ENCODE results near the gene RNASEH2B. TPM values are rescaled to one million over a fixed set of nuclear protein-coding genes. Genes with fewer than 3 reads are reported as not detected.

The RNASEH2B gene, protein sequence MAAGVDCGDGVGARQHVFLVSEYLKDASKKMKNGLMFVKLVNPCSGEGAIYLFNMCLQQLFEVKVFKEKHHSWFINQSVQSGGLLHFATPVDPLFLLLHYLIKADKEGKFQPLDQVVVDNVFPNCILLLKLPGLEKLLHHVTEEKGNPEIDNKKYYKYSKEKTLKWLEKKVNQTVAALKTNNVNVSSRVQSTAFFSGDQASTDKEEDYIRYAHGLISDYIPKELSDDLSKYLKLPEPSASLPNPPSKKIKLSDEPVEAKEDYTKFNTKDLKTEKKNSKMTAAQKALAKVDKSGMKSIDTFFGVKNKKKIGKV
- polyA plus RNA-seq (2013, experiment 1 of 2; ENCODE audit: insufficient read length) = 39.2 TPM
- polyA plus RNA-seq (2013, experiment 2 of 2; ENCODE audit: insufficient read length) = 41.0 TPM

DNA sequence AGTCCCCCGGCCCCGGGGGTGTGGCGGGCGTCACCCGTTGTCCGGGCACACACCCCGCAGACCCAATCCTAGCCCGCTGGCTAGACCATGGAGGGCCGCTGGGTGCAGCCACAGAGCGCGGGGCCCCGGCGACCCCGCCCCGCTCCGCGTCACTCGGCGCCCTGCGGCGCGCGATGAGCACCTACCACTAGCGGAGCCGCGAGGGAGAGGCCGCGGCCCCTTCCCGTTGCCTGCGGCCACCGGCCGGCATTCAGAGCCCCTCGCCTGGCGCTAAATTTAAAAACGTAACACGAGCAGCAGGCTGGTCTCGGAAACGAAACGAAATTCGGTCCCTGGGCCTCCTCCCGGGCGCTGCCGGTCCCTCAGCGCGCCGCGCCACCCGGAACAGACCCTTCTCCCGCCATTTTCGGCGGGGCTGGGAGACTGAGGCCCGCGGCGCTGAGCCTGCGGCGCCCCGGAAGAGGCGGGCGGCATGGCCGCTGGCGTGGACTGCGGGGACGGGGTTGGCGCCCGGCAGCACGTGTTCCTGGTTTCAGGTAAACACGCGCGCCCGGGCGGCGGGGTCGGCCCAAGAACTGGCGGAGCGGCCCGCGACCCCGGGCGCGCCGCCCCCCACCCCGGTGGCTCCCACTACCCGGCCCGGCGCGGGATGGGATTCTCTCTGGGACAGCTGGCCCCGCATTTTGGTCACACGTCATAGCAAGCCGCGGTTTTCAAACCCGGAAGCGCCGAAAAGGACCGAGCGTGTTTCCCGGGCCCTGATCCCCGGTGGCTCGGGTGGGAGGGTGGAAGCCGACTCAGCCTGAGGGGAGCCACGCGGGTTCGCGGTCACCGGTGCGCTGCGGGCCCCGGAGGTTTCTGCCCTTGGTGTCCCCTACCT is at the start of gene RNASEH2B:
Gene RNASEH2B (plus strand): TSS at position 187 of the 880 bp plus-strand sequence. CDS start 286 bp downstream, at position 473.
- peak; percentile 66 for DNase-seq

DNA sequence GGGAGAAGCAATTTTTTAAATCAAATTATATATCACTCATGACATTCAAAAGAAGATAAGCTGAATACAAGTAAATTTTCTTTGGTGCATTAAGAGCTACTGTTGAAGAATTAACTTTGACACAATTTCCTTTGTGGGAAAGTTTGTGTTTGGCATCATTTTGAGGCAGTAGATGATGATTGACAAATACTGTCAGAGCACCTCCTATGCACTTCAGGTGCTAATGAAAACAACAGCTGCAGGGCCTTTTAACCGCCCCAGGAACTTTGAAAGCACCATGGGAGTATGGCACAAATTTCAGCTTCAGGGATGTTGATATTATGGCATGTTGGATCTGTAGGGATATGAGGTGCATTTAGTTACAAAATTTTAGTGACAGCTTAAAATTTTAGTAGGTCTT is 45.1 kb upstream of the RNASEH2B start:
- DNase-seq = no peak

DNA sequence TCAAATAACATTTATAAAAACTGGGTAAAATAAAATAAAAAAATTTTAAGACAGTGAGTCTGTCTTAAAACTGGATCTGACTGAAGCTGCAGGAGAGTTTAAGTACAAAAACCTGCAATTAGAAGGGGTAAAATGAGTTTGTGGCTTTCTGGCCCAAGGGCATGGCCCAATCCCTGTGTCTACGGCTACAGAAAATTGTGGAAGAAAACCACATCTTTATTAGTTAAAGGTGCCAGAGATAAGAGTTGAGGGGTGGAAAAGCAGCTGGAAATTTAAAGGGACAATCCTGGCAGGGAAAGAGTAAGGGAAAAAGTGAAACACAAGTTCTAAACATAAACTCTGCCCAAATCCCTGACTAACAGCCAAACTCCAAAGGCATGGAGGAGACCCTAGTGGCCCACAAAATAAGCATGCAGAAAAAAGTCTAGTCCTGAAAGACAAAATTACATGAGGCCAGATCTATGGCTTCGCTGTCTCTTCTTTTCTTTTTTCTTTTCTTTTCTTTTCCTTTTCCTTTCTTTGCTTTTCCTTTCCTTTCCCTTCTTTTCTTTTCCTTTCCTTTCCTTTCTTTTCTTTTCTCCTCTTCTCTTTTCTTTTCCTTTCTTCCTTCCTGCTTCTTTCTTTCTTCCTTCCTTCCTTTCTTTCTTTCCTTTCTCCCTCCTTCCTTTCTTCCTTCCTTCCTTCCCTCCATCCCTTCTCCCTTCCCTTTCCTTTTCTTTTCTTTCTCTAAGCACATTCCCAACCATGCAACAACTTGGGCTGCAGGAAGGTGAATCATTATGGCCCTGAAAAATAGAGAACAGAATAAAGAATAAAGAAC is 42.6 kb upstream of the RNASEH2B start:
- DNase-seq = no peak

DNA sequence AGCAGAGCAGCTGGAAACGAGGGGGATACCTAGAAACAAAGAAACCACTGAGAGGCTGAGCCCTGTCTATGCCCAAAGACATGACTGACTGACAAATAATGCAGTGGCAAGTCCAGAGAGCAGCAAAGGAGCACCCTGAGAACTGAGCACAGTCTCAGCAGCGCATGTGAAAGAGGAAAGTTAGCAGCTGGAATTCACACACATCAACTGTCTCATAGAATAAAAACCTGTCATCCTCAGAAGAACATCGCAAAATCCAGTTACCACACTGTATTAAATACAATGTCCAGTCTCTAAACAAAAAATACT is 42.0 kb upstream of the RNASEH2B start:
- DNase-seq = no peak

DNA sequence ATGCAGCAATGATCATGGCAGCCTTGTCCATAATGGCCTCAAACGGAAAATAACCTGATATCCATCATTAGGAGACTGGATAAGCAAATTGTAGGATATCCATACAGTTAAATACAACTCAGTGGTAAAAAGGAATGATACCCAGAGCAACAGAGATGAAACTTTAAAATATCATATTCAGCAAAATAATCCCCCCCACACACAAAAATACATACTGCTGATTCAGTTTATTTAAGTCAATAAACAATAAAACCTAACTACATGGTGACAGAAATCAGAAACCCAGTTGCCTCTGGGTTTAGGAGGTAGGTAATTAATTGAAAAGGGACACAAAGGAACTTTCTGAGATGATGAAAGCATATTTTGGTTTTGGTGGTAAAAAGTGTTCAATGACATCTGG is 38.2 kb upstream of the RNASEH2B start:
- no peak for DNase-seq

DNA sequence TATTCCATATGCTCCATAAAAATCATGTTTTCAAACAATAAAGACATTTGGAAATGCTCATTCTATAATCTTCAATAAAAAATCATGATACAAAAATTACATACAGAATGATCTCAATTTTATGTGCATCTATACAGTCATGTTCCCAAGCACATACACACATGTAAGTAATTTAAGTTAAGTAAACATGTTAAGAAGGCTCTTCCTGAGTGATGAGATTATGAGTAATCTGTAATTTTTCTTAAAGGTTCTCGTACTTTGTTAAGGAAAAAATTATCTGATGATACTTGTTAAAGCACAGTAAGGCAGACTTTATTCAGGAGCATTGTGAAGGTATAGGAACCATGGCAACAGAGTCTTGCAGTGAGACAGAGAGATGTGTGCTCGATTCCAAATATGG is 36.1 kb upstream of the RNASEH2B start:
- DNase-seq = peak; percentile 18

DNA sequence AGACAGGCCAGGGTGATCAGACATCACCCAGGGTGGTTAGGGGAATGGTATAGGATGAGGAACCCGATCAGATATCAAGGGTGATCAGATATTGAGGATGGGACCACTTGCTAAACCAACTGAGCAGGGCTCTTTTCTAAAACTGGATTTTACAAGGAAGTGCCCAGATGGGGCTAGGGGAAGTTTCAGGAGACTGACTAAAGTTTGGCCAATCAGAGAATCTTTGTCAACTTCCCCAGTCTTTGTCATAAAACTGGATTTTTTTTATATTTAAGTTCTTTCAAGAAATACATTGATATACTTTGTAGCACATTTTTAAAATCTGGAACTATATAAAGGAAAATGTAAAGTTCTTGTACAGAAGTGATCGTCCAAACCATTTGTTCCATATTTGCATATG is 35.6 kb upstream of the RNASEH2B start:
- DNase-seq = no peak

DNA sequence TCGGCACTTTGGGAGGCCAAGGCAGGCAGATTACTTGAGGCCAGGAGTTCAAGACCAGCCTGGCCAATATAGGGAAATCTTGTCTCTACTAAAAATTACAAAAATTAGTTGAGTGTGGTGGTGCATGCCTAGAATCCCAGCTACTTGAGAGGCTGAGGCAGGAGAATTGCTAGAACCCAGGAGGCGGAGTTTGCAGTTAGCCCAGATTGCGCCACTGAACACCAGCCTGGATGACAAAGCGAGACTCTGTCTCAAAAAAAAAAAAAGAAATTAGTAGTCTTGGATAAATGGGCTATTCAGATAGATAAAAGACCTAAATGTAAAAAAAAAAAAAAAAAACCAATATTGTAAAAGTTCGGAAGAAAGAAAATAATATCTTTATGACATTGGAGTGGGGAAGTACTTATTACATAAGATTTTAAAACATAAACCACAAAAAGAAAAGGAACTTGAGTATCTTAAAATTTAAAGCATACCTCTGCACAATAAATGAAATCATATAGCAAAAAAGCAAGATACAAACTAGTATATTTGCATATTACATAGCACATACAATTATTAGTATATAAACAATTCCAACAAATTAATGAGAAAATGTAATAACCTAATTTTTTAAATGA is 26.7 kb upstream of the RNASEH2B start:
- DNase-seq = no peak

DNA sequence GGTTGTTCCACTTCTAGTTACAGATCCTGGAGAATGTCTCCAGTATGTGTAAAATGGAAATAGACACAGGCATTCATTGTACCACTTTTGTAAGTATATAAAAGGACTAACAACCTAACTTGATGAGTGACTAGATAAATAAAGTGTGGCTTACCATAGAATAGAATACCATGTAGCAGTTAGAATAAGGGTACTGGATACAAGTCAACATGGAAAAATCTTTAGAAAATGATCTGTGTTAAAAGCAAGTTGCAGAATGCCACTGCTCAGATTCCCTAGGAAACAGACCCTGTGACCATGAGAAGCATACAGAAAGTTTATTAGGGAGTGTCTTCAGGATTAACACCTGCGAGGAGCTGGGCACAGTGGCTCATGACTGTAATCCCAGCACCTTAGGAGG is 25.9 kb upstream of the RNASEH2B start:
- DNase-seq = no peak

DNA sequence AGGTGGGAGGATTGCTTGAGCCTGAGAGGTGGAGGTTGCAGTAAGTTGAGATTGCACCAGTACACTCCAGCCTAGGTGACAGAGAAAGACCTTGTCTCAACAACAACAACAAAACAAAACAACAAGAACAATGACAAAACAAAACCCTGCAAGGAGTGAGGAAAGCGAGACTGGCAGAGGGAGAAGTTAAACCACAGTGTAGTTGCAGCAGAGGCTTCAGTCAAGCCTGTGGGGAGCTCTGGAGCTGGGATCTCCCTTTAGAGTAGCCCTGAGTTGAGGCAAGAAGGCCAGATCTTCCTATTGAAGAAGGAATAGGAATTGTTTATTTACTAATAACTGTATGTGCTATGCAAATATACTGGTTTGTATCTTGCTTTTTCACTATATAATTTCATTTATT is 25.3 kb upstream of the RNASEH2B start:
- DNase-seq = no peak

DNA sequence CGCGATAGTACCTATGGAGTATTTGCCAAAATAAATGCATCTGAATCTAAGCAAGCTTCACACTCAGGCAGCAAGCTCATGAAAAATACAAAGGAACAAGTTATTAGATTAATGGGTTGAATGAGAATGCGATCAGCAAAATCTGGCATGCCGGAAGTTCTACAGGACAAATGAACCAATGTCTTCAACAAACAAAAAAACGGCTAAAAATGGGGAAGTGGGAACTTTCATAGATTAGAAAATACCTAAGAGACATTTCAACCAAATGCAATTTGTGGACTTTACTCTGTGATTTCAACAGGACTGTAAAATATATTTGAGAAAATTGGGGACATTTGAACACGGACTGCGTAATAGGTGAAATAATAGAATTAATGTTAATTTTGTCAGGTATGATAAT is 22.4 kb upstream of the RNASEH2B start:
- no peak for DNase-seq

DNA sequence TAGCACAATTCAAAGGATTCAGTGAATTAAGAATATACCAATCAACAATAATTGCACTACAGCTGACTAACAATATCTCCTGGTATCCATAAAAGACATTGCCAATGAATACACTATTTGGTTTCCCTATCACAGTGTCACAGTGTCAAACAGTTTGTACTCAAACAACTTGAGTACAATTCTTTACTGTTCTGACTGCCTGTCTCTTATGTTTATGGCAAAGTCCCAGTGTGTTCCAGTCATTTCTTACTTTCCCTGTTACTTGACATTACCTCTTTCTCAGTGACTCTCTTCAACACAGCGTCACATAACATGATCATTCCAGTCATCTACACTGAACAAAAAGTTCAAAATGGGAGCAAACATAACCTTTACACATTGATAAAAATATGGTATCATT is 21.2 kb upstream of the RNASEH2B start:
- no peak for DNase-seq

DNA sequence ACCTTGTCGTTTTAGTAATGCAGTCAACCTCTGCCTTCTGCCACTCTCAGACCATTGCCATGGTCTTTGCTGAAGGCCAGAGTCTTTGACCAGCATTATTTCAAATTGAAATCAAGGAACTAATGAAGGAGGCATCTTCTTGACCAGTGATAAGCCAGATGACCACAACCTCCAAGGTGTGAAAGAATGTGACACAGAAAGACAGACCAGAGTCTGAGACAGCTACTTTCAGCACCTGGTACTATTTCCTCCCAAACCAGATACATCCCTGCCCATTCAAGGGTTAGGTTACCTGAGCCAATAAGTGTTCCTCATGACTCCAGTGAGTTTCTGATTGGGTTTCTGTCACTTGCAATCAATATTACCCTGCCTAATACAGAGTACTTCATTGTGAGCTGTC is 20.3 kb upstream of the RNASEH2B start:
- no peak for DNase-seq

DNA sequence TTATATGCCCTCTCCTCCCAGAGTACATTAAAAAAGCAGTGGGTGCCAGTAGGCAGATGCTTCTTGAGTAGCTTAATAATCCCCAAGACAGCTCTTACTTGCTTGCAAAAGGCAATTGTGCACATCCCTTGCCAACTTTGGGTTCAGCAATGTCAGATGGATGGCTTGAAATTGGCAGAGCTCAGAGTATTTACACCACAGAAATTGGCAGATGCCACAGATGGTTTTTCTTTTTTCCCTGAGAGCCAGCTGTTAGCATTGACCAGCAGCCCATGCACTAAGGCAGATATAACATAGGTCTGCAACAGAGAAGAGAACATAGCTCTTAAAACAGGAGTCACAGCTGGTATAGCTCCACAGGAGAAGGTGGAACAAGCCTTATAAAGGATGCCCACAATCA is 18.4 kb upstream of the RNASEH2B start:
- no peak for DNase-seq

DNA sequence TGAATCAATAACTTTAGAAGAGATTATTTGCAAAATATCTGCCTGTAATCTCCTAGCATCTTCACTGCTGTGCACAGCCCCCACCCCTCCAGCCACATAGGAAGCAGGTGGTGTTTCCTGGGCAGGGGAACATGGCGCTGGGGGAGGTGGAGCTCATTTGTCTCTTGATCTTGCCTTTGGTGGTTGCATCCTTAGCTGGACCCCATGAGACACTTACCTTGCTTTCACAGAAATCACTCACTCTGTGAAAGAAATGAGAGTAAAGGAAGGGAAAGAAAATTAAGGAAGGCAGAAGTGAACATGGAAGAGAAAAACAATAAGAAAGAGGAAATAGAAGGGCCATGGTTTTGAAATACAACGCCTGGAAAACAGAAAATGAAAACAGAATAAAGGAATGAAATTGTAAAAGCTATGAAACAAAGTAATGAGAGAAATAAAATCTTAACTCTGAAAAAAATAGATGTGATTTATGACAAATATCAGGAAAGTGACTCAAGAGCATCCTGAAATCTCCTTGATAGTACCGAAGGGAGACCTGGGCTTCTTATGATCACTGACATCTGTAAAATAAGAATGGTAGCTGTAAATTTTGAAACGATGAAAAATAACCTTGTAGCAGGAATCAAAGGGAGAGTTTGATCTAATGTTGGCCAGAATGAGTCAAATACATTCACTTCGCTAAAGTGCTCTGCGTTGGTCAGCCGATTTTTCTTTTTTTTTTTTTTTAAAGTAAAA is 17.2 kb upstream of the RNASEH2B start:
- no peak for DNase-seq

DNA sequence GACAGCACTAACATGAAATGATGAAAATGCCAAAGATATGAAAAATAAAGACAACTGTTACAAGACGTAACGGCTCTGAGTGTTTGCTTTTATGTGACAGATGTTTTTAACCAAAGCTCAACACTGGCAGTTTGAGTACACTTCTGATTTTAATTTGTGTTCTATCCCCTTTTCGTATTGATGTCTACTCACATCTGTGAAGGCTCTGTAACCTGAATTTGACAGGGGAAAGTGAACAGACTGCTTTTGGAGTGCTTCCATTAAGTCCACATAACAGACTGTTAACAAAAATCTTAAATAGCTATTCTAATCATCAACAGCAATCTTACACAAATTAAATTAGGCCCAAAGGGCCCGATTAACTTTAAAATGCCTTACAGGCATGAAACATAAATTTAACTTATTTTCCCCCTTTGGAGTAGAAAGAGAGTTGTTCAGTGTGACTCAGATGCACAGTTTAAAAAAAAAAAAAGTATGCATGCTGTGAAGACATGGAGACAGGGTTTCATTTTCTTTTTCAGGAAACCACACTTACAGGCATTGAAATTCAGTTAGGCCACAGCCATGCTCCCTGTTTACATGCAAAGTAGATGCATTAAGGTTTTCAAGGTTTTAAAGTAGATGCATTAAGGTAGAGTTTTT is 16.3 kb upstream of the RNASEH2B start:
- DNase-seq = peak; percentile 62

DNA sequence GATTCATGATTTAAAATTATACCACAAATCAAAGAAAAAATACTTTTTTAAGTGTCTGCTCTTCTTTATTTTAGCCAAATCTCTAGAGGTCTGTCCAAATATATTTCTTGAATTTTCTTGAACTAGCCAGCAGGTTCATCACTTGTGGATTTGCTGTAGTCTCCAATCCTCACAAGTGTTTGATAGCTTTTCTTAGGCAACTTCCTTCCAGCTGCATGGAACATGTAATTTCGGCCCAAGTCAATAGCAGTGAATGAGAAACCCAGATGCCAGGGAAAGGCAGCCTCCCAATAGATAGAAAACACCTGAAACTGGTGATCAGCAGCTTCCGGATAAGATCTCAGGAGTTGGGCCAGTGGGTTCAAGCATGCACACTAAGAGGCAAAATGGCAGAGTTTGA is 15.6 kb upstream of the RNASEH2B start:
- no peak for DNase-seq

DNA sequence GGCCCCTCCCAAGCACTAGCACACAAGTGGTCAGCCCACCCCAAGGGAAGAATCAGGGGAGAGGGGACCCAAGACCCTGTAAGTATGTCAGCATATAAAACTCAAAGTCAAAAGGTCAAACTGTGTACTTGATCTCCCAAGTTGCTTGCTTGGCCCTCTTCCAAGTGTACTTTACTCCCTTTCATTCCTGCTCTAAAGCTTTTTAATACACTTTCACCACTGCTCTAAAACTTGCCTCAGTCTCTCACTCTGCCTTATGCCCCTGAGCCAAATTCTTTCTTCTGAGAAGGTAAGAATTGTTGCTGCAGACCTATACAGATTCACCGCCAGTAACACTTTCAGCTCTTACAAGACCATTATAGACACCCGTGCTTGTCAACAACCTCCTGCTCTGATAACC is 15.1 kb upstream of the RNASEH2B start:
- DNase-seq = no peak

DNA sequence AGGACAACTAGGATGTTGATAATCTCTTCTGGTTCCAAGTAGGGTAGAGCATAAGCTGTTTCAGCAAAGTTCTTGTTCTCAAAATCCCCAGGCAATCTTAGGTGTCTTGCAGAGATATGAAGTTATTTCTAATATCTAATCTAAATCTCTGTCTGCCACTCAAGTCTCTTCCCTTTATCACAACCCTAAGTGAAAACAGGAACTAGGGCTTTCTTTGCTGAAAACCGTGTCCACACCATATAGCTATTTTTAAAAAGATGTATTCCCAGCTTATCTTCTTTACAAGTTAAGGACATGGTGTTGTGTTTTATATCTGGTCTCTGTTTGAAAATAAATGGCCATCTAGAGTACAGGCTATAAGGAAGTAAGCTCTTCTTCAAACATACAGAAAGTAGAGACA is 11.3 kb upstream of the RNASEH2B start:
- no peak for DNase-seq

DNA sequence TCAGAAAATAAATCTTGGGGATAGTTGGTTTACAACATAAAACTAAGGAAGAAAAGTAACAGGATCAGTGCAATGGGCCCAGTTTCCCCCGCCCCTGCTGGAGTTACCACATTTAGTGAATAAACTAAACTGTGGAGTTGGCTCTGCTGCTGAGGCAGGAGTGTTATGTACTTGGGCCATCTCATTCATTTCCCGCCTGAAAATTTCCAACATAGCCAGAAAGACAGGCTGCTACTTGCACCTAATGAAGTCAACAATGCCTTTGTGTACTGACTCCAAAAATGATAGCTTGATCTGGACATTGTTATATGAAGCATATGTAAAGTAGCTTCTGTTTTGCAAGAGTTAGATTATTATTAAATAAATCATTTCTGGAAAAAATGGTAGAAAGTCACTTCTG is 7.9 kb upstream of the RNASEH2B start:
- DNase-seq = no peak

DNA sequence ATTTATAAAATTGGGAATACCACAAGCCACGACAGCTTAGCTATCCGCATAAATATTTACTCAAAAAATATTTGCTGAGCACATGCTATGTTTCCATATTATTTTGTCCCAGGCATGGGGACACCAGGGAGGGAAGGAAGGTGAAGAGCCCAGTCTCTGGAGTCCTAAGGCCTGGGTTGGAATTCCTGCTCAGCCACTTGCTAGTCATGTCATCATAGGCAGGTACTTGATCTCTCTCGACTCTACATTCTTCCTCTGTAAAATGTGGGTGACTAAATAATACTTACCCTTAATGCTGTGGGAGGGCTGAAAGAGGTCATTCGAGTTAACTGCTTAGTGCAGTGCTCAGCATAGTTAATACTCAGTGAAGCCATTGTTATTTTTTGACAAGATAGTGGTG is 4.3 kb upstream of the RNASEH2B start:
- no peak for DNase-seq
